Measurements from ENCODE around the gene MLPH.
A peak's percentile ranks its signal among the peaks of the same experiment; 100 is the strongest.

Gene MLPH

GRCh38 chr2:237501892-237502513 lies 15.0 kb downstream of the MLPH start:
- no peak for DNase-seq

- DNase-seq = no peak
Measured at GRCh38 chr2:237503201-237503600, 16.1 kb downstream of the MLPH start.

- no peak for DNase-seq
Measured at GRCh38 chr2:237505188-237505939, 18.3 kb downstream of the MLPH start.

GRCh38 chr2:237507512-237507911 lies 20.5 kb downstream of the MLPH start:
- DNase-seq = no peak

GRCh38 chr2:237508361-237508760 lies 21.3 kb downstream of the MLPH start:
- DNase-seq = no peak

GRCh38 chr2:237509151-237509550 lies 22.1 kb downstream of the MLPH start:
- DNase-seq = no peak

- no peak for DNase-seq
Measured at GRCh38 chr2:237509905-237510304, 22.9 kb downstream of the MLPH start.

- DNase-seq = no peak
Measured at GRCh38 chr2:237510502-237511217, 23.6 kb downstream of the MLPH start.

- DNase-seq = no peak
Measured at GRCh38 chr2:237511433-237511832, 24.4 kb downstream of the MLPH start.

- DNase-seq = no peak
Measured at GRCh38 chr2:237511885-237512405, 24.9 kb downstream of the MLPH start.

GRCh38 chr2:237512774-237513466 lies 25.9 kb downstream of the MLPH start:
- DNase-seq = peak; percentile 38

GRCh38 chr2:237513693-237514092 lies 26.6 kb downstream of the MLPH start:
- DNase-seq = no peak

- no peak for DNase-seq
Measured at GRCh38 chr2:237514474-237515130, 27.6 kb downstream of the MLPH start.

- DNase-seq = no peak
Measured at GRCh38 chr2:237515166-237515565, 28.1 kb downstream of the MLPH start.

GRCh38 chr2:237515621-237516275 lies 28.7 kb downstream of the MLPH start:
- no peak for DNase-seq

GRCh38 chr2:237517163-237517562 lies 30.1 kb downstream of the MLPH start:
- DNase-seq = no peak

GRCh38 chr2:237517990-237518389 lies 30.9 kb downstream of the MLPH start:
- DNase-seq = no peak

GRCh38 chr2:237519506-237520245 lies 32.6 kb downstream of the MLPH start:
- DNase-seq = no peak

- no peak for DNase-seq
Measured at GRCh38 chr2:237520290-237520689, 33.2 kb downstream of the MLPH start.

- DNase-seq = no peak
Measured at GRCh38 chr2:237524631-237525030, 37.6 kb downstream of the MLPH start.

- DNase-seq = no peak
Measured at GRCh38 chr2:237525559-237526157, 38.6 kb downstream of the MLPH start.

Measured in NK-92 treated with Interleukin-12 subunit alpha and Interleukin-12 subunit beta, amount 100 ng/mL, for 24 hours (cell line).